D341Med (cell line): ENCODE data around the gene CEP70.

Experiments
- DNase-seq: peaks from one replicate; pipeline ENCODE4 v3.0.0; 2012; ENCODE audit warnings: low spot score

Gene CEP70

DNA sequence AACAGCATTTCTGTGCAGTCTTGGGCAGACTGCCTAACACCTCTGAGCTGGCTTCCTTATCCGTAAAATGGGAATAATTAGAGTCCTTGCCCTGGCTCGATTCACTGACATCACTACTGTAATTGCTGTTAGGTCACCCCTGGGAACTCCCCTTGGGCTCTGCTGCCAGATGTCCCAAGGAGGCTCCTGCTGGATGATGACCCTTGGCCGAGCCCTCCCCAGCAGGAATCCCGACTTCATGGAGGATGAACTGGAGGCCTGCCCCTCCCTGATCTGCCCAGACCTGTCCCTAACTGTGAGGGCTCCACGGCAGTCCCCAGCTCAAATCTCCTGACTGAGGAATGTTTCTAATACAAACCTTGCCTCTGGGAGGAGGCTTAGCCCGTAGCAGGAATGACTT, 141.6 kb downstream of the CEP70 start:
- DNase-seq, result no peak

DNA sequence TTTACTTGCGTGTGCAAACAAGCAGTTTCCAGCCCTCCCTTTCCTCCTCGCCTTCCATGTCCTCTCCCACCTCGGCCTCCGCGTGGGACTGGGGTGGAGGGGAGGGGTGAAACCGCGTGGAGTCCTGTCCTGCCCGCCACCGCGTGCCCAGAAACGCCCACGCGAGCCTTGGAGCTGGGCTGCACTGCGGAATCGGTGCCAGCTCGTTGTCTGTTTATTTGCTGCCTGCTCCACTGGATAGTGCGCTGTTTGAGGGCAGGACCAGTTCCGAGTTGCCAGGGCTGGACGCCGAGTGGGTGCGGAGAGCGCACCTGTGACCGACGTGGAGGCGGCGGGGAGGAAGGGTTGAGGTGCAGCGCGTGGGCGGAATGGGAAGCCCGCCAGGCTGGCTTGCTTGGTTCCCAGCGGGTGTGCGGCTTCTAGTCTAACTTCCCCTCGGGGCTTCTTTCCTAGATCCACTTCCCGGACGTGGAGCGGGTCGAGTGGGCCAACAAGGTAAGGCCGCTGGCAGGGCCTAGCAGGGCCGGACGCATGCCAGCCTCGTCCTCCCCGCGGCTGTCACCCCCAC, 142.4 kb downstream of the CEP70 start:
- DNase-seq, result no peak

DNA sequence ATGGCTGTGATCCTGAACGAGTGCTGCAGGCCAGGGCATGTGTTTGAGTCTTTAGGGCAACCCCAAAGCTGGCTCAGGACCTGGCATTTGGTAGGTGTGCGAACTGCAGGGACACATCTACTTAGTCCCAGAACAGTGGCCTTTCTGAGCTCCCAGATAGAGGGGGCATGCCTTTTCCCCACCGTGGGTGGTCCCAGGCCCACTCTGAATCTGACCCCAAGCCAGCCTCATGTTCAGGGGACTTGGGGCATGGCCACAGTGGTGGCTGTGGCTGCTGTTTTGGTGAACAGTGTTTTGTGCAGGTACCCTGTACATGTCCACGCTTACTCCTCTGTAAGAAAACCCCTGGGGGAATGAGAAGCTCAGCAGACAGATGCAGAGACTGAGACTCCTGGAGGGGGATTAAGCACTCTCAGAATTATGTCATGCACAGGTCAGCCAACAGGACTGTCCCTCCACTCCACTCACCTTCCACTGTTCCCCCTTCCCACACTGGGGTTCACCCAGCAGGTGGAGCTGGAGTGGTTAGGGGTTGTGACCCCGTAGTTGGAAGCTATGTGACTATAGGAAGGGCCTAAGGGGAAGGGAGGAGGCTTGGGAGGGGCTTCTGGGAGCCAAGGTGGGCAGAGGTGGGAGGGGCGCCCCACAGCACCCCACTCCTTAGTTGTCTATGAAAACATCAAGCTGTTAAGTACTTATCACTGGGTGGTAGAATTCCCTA, 143.2 kb downstream of the CEP70 start:
- no peak for DNase-seq

DNA sequence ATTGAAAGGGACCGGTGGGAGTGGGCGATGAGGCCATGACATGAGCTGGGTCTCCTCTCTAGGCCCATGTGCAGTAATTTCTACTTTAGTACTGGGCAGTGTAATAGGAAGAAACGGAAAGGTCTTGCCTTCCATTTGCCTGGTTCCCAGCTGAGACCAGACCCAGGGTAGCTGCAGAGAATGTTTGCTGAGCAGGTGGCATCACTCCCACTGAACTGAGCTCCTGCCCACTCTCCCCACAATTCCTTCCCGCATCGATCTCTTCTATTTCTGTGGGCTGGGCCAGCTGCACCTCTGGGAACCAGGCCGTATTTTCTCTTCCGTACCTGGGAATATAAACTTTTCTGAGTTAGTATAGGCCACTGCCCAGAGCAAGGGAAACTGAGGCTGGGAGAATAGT, 143.9 kb downstream of the CEP70 start:
- DNase-seq, result no peak

DNA sequence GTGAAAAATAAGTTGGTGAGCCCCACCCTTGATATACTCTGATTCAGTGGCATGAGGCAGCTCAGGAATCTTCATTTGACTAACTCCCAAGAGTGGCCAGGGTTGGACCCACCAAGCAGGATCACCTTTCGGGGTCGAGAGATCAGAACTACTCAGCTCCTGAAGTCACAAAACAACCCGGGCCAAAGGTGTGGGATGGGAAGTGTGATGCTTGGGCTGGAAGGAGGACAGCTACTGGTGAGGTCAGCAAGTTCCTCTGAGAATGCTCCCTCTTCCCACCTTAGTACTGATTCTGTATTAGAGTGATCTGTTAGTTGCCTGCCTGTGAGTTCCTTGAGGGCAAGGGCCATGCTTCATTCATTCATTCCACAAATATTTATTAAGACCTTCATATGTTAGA, 144.6 kb downstream of the CEP70 start:
- no peak for DNase-seq

DNA sequence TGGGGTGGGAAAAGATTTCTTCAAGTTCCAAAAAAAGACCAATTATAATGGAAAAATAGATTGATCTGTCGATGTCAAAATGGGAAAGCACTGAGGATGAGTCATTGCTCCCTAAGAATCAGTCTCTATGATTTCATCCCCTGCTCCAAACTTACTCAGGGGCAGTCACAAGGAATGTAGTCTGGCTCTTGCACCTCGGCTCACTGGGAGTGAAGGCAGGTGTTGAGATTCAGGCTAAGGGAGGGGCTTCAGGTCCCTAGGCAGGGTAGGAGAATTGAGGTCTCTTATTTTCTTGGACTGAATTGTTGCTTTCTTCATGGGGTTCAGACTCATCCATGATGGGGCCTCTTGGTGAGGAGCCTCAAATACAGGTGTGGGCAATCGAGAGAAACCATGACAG, 145.4 kb downstream of the CEP70 start:
- no peak for DNase-seq

DNA sequence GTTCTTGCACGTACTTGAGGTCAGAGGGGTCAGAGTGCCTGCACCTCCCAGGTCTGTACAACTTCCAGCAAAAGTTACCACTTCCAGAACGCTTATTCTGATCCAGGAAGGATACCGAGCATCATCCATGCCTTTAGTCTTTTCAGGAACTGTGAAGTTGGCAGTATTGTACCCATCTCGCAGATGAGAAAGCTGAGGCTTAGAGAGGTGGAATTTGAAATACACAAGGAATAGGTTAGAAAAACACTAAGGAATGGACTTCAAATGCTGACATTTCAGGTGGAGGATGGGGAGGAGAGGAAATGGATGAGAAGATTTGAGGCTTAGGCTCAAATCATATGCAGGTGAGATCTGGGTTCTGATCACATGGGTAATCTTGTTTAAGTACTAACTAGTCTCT, 148.4 kb downstream of the CEP70 start:
- no peak for DNase-seq

DNA sequence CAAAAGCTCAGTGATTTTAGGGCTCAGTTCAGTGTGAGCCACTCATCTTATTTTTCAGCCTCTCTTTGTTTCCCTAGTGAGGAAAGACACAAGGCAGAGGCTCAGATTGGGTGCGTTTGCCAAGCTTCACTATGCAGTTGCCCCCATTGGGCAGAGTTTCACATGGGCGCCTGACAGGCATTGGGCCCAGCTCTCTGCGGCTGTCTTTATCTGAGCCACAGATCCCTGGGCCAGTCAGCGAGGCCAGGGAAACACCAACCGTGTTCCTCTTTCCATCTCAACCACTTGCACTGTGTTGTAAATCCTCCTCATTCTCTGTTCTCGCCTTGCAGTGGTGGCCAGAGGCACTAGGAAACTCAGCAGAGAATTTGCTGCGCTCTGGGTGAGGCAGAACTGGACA, 148.8 kb downstream of the CEP70 start:
- no peak for DNase-seq
